NCI-H187 (cell line): Measurements from ENCODE around the gene DOCK2.
"Not testable (repeated sequence)": the region's sequence is repeated elsewhere in the genome, so short reads cannot be mapped to it uniquely, and the experiment has no call there.

ENCODE experiments used
- DNase-seq, 2 experiments: peaks; one replicate each; lab custom pipeline; 2025; lab: John Stamatoyannopoulos, UW

Gene DOCK2

DNA sequence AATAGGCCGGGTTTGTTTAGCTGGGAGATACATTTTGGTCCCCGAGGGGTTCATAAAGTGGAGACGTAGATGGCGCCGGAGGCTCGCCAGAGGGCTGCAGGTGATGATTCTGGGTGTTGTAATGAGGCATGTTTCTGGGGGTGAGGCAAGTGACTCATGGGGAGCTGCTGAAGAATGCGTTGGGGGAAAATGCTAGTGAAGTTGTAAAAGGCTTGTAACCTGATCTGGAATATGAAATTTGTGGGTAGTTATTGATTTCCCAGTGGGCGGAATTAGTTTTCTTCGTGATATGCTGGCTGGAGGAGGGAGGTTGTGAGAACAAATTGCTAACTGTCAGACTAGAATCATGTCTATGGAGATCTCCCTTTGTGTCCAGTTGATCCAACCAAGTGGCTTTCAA lies 158.3 kb downstream of the DOCK2 start:
- DNase-seq = no peak

DNA sequence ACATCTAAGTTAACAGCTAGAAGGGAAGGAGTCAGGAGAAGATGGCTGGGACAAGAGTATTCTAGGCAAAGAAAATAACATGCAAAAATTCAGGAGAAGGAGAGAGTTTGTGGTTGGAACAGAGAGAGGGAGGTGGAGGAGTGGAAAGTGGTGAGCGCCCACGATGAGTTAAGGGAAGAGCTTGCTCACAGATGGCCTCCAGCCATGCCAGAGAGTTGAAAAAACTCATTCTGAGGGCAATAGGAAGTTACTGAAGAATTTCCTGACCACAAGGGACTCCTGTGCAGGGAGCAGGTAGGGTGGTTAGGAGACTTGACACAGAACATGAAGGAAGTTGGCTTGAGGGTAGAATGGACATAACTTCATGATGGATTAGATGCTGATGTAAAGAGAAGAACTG lies 159.7 kb downstream of the DOCK2 start:
- no peak for DNase-seq

DNA sequence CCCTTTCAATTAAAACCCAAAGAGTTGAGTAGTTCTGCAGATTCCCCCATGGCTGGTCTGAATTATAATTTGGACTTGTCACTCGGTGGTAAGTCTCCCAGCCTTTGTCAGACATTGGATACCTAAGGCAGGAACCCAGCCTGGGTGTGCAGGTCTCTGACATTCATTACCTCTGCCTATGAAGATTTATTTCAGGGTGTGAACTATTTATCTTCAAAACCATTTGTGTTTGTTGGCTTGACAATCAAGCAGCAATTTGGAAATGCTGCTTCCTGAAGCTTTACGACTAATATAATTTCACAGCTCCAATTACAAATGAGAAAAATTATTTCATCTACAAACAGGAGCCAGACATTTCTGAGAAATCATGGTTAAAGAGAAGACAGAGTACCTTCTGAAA lies 160.5 kb downstream of the DOCK2 start:
- no peak for DNase-seq

DNA sequence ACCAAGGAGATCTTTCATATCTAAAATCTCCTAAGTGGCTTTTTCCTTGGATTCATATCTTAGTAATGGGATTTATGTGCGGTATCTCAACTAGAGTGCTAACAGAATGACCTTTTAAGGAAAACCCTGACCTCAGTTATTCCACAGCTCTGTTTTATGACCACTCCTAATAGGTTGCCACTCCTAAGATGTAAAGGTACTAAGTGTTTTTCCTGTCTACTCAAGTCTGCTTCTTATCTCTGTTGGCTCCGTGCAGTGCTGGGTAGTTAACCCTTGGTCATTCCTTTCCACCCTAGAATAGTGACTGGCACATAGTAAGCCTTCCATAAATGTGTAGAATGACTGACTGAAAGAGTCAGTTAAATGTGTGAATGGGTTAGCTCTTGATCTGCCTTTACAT lies 161.4 kb downstream of the DOCK2 start:
- no peak for DNase-seq

DNA sequence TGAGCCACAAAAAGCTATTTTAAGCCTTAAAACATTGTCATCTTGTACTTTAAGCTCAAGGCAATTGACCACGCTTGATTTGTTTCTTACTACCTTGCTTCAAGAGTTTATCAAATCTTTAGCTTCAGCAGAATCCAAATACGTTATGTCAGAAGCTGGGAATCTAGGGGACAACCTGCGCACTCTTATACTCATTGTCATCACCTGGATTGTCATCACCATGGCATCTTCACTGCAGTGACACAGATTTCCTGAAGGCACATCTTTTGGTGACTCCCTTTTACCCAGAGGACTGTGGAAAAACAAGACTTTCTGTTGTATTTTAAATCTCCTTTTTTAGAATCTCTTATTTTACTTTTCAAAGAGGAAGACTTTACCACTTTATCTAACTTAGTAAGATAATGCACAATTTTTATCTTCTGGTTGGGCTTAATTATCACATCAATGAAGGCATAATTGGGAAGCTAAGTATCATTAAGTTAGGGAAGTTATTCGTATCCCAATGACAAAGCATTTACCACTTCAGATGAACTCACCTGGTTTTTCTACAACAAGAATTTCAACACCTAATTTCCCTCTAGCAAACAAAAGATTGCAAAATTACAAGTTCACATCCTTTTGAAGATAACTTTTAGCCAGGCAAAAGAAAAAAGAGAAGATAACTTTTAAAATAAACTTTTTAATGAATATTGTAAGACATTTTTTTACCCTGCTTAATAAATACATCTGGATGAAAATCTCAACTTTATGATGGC lies 162.0 kb downstream of the DOCK2 start:
- DNase-seq = no peak

DNA sequence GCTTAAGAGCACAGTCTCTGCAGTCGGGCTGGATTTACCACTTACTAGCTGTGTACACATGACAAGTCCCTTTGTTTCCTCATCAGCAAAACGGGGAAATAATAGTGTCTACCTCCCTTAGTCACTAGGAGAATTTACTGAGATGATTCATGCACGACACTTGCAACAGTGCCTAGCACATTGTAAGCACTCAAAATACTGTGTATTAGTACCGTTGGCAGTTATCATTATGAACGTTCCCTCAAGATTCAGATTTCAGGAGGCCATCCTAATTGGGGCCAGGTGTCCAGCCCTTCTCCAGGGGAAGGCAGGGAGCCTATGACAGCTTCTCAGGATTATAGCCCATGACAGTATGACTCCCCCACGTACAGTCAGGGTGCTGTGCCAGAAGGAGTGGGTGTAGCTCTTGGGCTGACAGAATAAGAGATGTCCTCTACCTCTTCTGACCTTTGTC lies 164.3 kb downstream of the DOCK2 start:
- no peak for DNase-seq

DNA sequence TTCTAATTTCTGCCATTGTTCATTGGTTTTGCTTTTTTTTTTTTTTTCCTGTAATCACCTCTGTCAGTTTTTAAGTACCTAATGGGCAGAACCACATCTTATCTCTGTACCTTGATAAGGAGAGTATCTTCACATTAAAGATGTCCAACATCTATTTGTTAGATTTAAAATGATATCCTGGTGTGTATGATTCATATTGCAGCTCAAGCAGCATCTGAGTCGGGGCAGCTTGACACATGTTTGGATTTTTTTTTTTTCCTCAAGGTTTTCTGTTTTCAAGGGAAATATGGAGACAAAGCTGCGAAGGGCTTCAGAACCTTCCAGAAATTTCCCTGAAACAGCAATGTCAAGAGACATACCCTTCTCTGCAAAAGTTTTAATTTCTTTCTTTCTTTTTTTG lies 164.7 kb downstream of the DOCK2 start:
- DNase-seq = no peak

DNA sequence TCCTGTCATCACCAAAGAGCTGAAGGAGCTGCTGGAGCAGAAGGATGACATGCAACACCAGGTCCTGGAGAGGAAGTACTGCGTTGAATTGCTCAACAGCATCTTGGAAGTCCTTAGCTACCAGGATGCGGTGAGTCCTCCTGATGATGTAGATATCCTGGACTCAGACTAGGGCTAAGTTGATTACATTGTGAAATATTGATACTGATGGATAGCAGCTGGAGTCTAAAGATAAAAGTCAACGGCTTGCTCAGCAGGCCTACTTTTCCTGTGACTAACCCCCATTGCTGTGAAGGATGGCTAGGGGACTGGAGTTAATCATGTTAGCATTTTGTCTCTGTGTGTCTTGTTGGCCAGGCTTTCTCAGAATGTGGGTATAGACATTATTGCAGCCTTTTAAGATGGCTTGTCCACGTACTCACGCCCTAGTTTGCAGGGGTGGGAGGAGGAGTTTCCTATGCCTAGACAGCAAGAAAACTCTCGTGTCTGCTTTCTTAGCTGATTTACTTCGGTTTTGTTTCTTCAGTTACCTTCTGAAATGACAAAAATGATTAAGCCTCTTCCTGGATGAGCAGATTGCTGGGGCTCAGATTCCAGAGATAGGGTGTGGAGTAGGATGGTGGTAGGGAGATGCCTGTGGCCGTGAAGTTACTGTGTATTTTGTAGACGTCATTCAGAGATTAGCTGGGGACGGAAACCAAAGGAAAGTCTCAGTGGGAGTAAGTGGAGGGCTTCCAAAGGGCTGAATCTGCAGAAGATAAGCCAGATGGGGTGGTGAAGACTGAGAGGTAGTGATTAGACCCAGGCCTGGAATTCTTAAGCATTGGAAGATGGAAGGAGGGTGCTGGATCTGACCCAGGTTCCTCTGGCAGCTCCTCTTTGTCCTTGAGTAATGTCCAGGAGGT lies 166.3 kb downstream of the DOCK2 start:
- DNase-seq = no peak

DNA sequence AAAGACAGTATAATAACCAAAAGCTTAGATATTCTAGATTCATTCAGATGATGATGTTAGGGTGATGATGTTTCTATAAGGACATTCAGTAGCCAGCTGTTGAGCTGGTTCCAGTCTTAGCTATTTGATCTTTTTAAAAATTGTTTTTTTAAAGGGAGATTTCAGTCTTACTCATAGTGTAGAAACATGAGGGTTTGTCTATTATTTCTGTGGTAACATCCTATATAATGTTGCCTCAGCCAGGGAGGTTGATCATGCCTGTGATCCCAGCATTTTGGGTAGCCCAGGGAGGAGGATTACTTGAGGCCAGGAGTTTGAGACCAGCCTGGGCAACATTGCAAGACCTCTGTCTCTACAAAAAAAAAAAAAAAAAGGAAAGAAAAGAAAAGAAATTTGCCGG lies 167.8 kb downstream of the DOCK2 start:
- no peak for DNase-seq

DNA sequence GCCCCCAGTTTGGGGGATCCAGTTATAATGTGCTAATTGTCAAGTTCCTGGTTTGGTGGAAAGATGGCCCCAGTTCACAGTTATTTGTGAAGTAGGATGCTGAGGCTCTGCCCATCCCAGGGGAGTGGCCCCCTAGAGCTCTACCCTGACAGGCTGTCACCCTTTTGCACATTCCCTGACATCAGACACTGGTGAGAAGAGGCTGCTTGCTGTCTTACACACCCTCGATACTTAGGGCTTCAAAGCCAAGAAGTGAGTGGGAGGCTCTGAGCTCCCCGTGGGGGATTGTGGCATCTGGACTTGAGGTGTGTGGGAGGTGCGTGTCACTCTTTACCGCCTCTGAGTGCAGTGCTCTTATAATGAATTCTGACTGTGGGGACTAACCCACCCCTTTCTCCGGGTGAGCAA lies 168.5 kb downstream of the DOCK2 start:
- no peak for DNase-seq

DNA sequence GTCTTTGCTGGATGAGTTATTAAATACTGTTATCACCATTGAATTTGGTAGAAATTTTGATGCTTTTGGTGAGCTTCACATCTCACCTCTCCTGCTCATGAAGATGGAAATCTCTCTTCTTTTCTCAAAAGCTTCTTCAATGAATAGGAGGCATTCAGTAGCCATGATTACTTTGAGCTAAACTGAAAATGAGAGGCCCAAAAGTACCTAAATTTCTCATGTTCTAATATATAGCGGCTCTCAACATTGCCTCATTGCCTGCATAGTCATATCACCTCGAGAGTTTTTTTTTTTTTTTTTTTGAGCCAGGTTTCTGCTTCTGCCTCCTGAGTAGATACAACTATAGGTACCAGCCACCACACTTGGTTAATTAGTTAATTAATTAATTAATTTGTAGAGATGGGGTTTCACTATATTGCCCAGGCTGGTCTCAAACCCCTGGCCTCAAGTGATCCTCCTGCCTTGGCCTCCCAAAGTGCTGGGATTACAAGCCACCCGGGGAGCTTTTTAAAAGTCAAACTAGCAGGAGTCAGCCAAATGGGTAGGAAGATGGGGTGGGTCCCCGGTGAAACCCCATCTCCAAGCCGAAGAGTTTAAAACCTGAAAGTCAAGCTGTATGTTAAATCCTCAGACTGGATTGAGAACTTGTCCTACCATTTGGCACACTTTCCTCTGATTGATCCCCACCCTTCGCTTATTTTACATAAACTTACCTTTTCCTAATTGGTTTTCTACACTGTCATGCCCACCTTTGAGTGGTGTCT lies 169.0 kb downstream of the DOCK2 start:
- DNase-seq = no peak

DNA sequence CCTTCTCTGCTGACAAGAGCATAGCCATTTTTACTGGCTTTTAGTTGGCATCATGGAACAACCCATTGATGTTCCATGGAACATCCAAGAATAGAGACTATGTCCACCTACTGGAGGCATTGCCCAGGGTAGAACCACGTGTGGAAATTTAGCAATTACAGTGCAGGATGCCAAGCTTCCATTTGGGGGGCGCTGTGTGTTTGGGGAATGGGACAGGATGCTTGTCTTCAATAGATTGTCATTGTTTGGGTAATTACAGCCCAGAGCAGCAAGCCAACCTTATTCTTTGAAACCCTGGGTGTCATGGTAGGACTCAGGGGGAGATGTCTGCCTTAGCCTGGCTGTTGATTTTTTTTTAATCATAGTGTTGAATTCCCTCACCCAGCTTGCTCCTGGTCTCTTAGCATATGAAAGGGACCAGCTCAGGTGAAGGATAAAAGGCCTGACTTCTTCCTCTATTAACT lies 171.1 kb downstream of the DOCK2 start:
- no peak for DNase-seq

DNA sequence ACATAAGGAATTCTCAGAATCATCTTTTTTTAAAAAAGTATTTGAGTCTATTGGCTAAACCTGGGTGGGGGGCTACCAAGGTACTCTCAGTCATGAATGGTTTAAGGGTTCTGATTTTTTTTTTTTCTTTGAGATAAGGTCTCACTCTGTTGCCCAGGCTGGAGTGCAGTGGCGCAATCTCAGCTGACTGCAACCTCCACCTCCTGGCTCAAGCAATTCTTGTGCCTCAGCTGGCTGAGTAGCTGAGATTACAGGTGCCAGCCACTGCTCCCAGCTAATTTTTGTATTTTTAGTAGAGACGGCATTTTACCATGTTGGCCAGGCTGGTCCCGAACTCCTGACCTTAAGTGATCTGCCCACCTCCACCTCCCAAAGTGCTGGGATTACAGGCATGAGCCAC lies 171.8 kb downstream of the DOCK2 start:
- DNase-seq = not testable (repeated sequence)

DNA sequence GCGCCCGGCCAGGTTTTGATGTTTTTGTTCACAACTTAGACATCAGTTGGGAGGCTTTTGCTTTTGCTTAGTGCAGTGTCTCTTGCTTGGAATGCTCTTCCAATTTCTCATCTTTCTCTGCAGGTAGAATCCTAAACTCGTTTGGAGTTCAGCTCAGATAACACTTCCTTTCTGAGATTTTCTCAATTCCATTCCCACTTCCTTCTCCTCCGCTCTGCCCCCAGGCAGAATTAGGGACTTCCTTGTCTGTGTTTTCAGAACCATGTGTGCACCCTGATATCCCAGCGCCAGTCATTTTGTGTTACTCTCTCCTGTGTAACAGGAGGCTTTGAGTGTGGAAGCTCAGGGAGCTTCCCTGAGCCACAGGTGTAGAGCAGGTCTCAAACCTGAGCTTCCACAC lies 172.2 kb downstream of the DOCK2 start:
- DNase-seq = no peak

DNA sequence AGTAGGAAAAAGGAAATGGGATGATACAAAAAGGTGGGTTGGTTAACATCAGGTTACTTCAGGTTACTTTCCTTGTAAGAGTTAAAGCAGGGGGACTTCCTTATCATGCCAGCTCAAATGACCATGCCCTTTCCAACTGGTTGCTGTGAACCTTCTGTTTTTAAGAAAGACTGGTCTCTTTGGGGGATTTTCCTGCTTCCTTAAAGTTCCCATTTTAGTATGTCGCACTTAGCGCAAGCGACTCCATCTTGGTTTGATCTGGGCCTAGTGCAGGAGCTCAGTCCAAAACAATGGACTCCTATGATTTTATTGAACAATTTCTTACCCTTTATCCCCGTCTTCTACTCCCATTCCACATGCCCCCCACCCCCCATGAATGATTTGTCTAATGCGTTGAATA lies 173.4 kb downstream of the DOCK2 start:
- DNase-seq = no peak

DNA sequence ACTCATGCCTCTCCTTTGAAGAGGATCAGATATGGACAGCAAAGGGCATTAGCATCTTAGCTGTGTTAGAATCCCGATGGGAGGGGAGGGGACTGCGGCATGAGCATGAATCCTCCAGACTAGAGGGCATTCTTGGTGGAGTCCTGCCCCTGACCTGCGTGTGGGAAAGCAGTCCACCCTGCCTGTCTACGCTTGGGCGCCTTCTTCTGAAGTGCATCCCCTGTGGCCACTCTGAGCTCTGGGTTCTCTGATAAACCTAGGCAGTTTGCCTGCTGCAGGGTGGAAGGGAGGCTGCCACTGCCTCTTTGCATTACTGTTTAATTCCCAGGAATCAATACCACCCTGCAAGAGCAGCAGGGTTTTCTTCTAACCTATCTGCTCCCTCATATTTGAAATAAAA lies 173.9 kb downstream of the DOCK2 start:
- DNase-seq = no peak

DNA sequence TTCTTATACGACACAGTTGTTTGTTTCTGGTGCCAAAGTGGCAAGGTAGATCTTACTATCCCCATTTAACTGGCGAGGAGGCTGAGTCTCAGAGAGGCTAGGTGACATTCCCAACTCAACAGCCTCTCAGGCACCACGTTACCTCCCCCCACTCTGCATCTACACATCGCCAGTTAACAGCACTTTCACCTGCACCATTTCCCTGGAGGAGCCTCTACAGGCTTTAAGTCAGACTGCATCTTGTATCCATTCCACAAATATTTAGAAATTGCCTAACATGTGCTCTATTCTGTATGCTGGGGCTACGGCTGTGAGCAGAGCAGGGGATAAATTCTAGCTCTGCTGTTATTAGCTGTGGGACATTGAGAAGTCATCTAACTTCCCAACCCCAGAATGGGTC lies 174.6 kb downstream of the DOCK2 start:
- DNase-seq = no peak

DNA sequence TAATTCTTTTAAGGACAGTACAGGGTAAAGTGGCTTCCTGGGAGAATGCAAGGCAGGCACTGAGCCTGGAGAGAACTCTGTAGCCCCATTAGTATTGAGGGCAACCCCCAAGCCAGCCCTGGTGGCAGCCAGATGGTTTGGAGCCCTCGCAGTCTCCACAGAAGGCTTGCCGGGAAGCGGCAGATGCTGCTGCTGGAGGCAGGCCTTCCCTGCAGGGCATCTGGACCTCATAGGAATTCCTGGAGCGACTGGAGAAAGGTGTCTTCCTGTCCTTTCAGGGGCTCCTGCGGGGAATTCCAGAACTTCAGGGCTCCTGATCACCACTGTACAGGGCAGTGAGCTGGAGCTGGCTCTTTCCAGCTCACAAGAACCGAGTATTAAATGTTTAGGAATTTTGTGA lies 175.7 kb downstream of the DOCK2 start:
- DNase-seq = no peak

DNA sequence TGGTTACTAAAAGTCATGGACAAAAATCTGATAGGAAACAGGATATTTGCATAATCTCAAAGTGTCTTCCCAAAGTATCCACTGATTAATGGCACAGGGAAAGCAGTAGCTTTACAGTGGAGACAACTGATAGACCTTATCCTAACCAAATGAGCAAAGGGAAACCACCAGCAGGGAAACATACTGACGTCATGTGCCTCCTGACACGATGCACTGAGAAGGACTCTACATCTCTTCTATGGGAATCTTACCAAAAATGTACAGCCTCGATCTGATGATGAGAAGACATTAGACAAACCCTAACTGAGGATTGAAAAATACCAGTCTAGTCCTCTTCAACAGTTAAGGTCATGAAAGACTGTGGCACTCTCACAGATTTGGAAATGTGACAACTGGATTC lies 177.0 kb downstream of the DOCK2 start:
- no peak for DNase-seq

DNA sequence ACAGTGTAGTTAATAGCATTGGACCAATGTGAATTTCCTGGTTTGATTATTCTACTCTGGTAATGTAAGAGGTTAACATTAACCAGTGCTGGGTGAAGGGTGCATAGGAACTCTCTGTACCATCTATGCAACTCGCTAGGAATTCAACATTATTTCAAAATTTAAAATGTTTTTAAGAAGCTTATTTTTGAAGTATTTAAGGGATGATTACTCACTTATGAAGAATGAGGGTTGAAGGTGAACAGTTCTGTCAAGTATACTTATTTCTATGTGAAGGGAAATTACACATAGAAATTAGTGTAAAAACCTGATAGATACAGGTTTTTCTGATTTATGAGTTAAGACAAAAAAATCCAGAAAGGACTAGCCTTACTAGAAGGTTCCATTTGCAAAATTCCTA lies 177.4 kb downstream of the DOCK2 start:
- DNase-seq = no peak

DNA sequence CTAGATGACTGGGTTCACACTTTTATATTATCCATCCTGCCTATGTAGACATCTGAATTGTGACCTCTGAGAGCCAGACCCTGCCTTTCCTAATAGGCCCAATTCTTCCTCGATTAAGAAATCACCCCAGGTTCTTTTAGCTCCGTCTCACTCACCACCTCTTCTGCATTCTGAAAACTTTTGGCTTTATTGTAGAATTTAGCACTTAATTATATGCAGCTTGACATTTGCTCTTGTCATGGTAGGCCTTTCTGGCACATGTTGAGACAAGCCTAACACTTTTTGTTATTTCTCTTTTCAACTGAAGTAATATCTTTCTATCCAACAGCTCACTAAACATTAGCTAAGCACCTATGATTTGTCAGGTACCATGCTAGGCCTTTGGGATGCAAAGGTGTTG lies 180.0 kb downstream of the DOCK2 start:
- DNase-seq = no peak

DNA sequence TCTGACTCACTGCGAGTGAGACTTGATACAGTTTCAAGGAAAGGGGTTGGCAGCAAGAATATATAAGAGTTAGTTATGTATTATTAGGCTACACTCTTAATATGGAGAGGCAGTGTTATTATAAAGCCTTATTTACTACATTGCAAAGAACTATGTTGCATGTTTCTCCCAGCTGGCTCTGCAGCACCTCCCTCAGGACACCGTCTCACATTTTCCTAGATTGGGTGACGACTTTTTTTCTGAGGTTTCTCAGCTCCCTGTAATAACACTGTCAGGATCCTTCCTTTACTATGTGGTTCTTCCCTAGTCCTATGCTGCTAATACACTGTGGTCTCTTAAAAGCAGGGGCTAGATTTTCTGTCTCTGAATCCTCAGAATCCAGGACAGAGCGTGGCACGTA lies 189.5 kb downstream of the DOCK2 start:
- no peak for DNase-seq

DNA sequence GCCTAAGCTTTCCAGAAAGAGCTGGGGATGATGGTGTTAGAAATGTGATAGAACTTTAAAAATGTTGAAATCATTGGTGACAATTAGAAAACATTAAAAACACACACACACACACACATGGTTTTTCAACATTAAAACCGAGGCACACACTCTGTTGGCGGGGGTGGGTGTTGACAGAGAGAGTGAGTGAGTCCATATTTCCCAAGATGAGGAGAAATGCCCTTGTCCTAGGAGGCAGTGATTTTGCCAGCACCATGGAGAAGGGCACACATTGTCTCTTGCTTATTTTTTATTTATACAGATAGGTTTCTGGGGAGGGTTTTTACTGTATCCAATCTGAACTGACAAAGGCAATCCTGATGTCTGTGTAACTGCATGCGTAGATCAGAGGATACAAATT lies 190.7 kb downstream of the DOCK2 start:
- no peak for DNase-seq
